Measurements from ENCODE around the gene INO80. TPM values are rescaled to one million over a fixed set of nuclear protein-coding genes. Genes with fewer than 3 reads are reported as not detected.

Gene INO80
- polyA plus RNA-seq, 4 donors: 6.9 to 18.7 (median 11.5) TPM

- peaks cover 0 to 2% (median 0%) of the 10 kb centered on the region in 3 donors for H3K27me3 ChIP-seq (ENCODE audit: control insufficient read depth in 3 of 3, insufficient read depth in 3 of 3, low read length in 3 of 3)
- 16 to 53% (median 48%) methylated on average over 4 of the region's 4 CpGs for WGBS, 3 donors
- H3K9me3 ChIP-seq (ENCODE audit: control insufficient read depth in 2 of 2, insufficient read depth in 1 of 2, low read depth in 1 of 2, low read length in 1 of 2): peaks cover 0 to 14% of the 10 kb centered on the region in 2 donors
- no peaks in the 10 kb centered on the region for H3K36me3 ChIP-seq (ENCODE audit: control insufficient read depth in 3 of 3, insufficient read depth in 2 of 3, low read depth in 1 of 3, low read length in 3 of 3)
- H3K4me3 ChIP-seq (ENCODE audit: low read depth in 1 of 3, low read length in 3 of 3): no peak overlapping the region
- H3K4me1 ChIP-seq (ENCODE audit: control insufficient read depth in 3 of 3, insufficient read depth in 2 of 3, low read depth in 1 of 3, low read length in 2 of 3): no peaks in the 10 kb centered on the region
- FAIRE-seq (no peak), DNase-seq (peak; percentile 15 to 41)
- H3K27ac ChIP-seq (ENCODE audit: low read depth in 1 of 3, low read length in 2 of 3): no peak overlapping the region
Measured at GRCh38 chr15:41125931-41126642, 10.0 kb upstream of the INO80 start.

- Histone ChIP-seq H3K27me3 (ENCODE audit: control insufficient read depth in 3 of 3, insufficient read depth in 3 of 3, low read length in 3 of 3) (peaks cover 0 to 2% (median 0%) of the 10 kb centered on the region in 3 donors), H3K27ac (ENCODE audit: low read depth in 1 of 3, low read length in 2 of 3) (no peak overlapping the region), H3K9me3 (ENCODE audit: control insufficient read depth in 2 of 2, insufficient read depth in 1 of 2, low read depth in 1 of 2, low read length in 1 of 2) (peaks cover 0 to 7% of the 10 kb centered on the region in 2 donors), H3K4me1 (ENCODE audit: control insufficient read depth in 3 of 3, insufficient read depth in 2 of 3, low read depth in 1 of 3, low read length in 2 of 3) (no peaks in the 10 kb centered on the region), H3K4me3 (ENCODE audit: low read depth in 1 of 3, low read length in 3 of 3) (no peak overlapping the region), H3K36me3 (ENCODE audit: control insufficient read depth in 3 of 3, insufficient read depth in 2 of 3, low read depth in 1 of 3, low read length in 3 of 3) (no peaks in the 10 kb centered on the region)
- WGBS, 3 donors: 81 to 96% (median 96%) methylated on average over 1 of the region's 1 CpG
- FAIRE-seq: no peak
- no peak for DNase-seq
Measured at GRCh38 chr15:41125063-41125669, 9.1 kb upstream of the INO80 start.

GRCh38 chr15:41124058-41124457 is 8.0 kb upstream of the INO80 start:
- H3K4me3 ChIP-seq (ENCODE audit: low read depth in 1 of 3, low read length in 3 of 3): no peak overlapping the region
- H3K27ac ChIP-seq (ENCODE audit: low read depth in 1 of 3, low read length in 2 of 3): no peak overlapping the region
- H3K27me3 ChIP-seq (ENCODE audit: control insufficient read depth in 3 of 3, insufficient read depth in 3 of 3, low read length in 3 of 3): no peaks in the 10 kb centered on the region
- WGBS, 3 donors: 93 to 94% (median 94%) methylated on average over 5 of the region's 5 CpGs
- FAIRE-seq (no peak), DNase-seq (no peak)
- no peaks in the 10 kb centered on the region for H3K36me3 ChIP-seq (ENCODE audit: control insufficient read depth in 3 of 3, insufficient read depth in 2 of 3, low read depth in 1 of 3, low read length in 3 of 3)
- H3K4me1 ChIP-seq (ENCODE audit: control insufficient read depth in 3 of 3, insufficient read depth in 2 of 3, low read depth in 1 of 3, low read length in 2 of 3): no peaks in the 10 kb centered on the region
- H3K9me3 ChIP-seq (ENCODE audit: control insufficient read depth in 2 of 2, insufficient read depth in 1 of 2, low read depth in 1 of 2, low read length in 1 of 2): no peaks in the 10 kb centered on the region

GRCh38 chr15:41122849-41123248 is 6.8 kb upstream of the INO80 start:
- FAIRE-seq: no peak
- H3K27me3 ChIP-seq (ENCODE audit: control insufficient read depth in 3 of 3, insufficient read depth in 3 of 3, low read length in 3 of 3): no peaks in the 10 kb centered on the region
- no peaks in the 10 kb centered on the region for H3K36me3 ChIP-seq (ENCODE audit: control insufficient read depth in 3 of 3, insufficient read depth in 2 of 3, low read depth in 1 of 3, low read length in 3 of 3)
- no peak overlapping the region for H3K27ac ChIP-seq (ENCODE audit: low read depth in 1 of 3, low read length in 2 of 3)
- no peak overlapping the region for H3K4me3 ChIP-seq (ENCODE audit: low read depth in 1 of 3, low read length in 3 of 3)
- DNase-seq: no peak
- no peaks in the 10 kb centered on the region for H3K4me1 ChIP-seq (ENCODE audit: control insufficient read depth in 3 of 3, insufficient read depth in 2 of 3, low read depth in 1 of 3, low read length in 2 of 3)
- 66 to 78% (median 68%) methylated on average over 2 of the region's 2 CpGs for WGBS, 3 donors
- no peaks in the 10 kb centered on the region for H3K9me3 ChIP-seq (ENCODE audit: control insufficient read depth in 2 of 2, insufficient read depth in 1 of 2, low read depth in 1 of 2, low read length in 1 of 2)

GRCh38 chr15:41121951-41122350 is 5.9 kb upstream of the INO80 start:
- no peak for FAIRE-seq
- WGBS, 3 donors: 91 to 94% (median 93%) methylated on average over 5 of the region's 5 CpGs

GRCh38 chr15:41116962-41117252 is 827 bp upstream of the INO80 start:
- Histone ChIP-seq H3K36me3 (ENCODE audit: control insufficient read depth in 3 of 3, insufficient read depth in 2 of 3, low read depth in 1 of 3, low read length in 3 of 3) (peaks cover 0 to 9% (median 0%) of the 10 kb centered on the region in 3 donors), H3K9me3 (ENCODE audit: control insufficient read depth in 2 of 2, insufficient read depth in 1 of 2, low read depth in 1 of 2, low read length in 1 of 2) (no peaks in the 10 kb centered on the region), H3K4me1 (ENCODE audit: control insufficient read depth in 3 of 3, insufficient read depth in 2 of 3, low read depth in 1 of 3, low read length in 2 of 3) (peaks cover 0 to 8% (median 2%) of the 10 kb centered on the region in 3 donors), H3K27me3 (ENCODE audit: control insufficient read depth in 3 of 3, insufficient read depth in 3 of 3, low read length in 3 of 3) (no peaks in the 10 kb centered on the region), H3K27ac (ENCODE audit: low read depth in 1 of 3, low read length in 2 of 3) (peak overlapping the region; percentile 82 to 100 (median 97)), H3K4me3 (ENCODE audit: low read depth in 1 of 3, low read length in 3 of 3) (peak overlapping the region; percentile 31 to 83 (median 70))
- no peak for FAIRE-seq
- 68 to 78% (median 73%) methylated on average over 6 of the region's 6 CpGs for WGBS, 3 donors
- DNase-seq: no peak

More at GRCh38 chr15:41121951-41122350, 5.9 kb upstream of the INO80 start:
- Histone ChIP-seq H3K27me3 (ENCODE audit: control insufficient read depth in 3 of 3, insufficient read depth in 3 of 3, low read length in 3 of 3) (no peaks in the 10 kb centered on the region), H3K36me3 (ENCODE audit: control insufficient read depth in 3 of 3, insufficient read depth in 2 of 3, low read depth in 1 of 3, low read length in 3 of 3) (no peaks in the 10 kb centered on the region), H3K4me1 (ENCODE audit: control insufficient read depth in 3 of 3, insufficient read depth in 2 of 3, low read depth in 1 of 3, low read length in 2 of 3) (peaks cover 0 to 2% (median under 1%) of the 10 kb centered on the region in 3 donors), H3K9me3 (ENCODE audit: control insufficient read depth in 2 of 2, insufficient read depth in 1 of 2, low read depth in 1 of 2, low read length in 1 of 2) (no peaks in the 10 kb centered on the region), H3K4me3 (ENCODE audit: low read depth in 1 of 3, low read length in 3 of 3) (no peak overlapping the region), H3K27ac (ENCODE audit: low read depth in 1 of 3, low read length in 2 of 3) (no peak overlapping the region)
- no peak for DNase-seq

- Histone ChIP-seq H3K27ac (ENCODE audit: low read depth in 1 of 3, low read length in 2 of 3) (peak overlapping the region; percentile 82 to 100 (median 97)), H3K9me3 (ENCODE audit: control insufficient read depth in 2 of 2, insufficient read depth in 1 of 2, low read depth in 1 of 2, low read length in 1 of 2) (no peaks in the 10 kb centered on the region), H3K36me3 (ENCODE audit: control insufficient read depth in 3 of 3, insufficient read depth in 2 of 3, low read depth in 1 of 3, low read length in 3 of 3) (peaks cover 0 to 17% (median 0%) of the 10 kb centered on the region in 3 donors), H3K4me1 (ENCODE audit: control insufficient read depth in 3 of 3, insufficient read depth in 2 of 3, low read depth in 1 of 3, low read length in 2 of 3) (peaks cover 0 to 8% (median 2%) of the 10 kb centered on the region in 3 donors), H3K27me3 (ENCODE audit: control insufficient read depth in 3 of 3, insufficient read depth in 3 of 3, low read length in 3 of 3) (no peaks in the 10 kb centered on the region), H3K4me3 (ENCODE audit: low read depth in 1 of 3, low read length in 3 of 3) (peak overlapping the region; percentile 70 to 95 (median 83))
- WGBS, 3 donors: 0 to 1% (median 0%) methylated on average over 29 to 46 of the region's 46 CpGs
- DNase-seq (peak; percentile 58 to 82), FAIRE-seq (no peak)
Measured at GRCh38 chr15:41115652-41116115, 396 bp downstream of the INO80 start.

- Histone ChIP-seq H3K27me3 (ENCODE audit: control insufficient read depth in 3 of 3, insufficient read depth in 3 of 3, low read length in 3 of 3) (no peaks in the 10 kb centered on the region), H3K27ac (ENCODE audit: low read depth in 1 of 3, low read length in 2 of 3) (peak overlapping the region; percentile 82 to 100 (median 97)), H3K36me3 (ENCODE audit: control insufficient read depth in 3 of 3, insufficient read depth in 2 of 3, low read depth in 1 of 3, low read length in 3 of 3) (peaks cover 0 to 20% (median 2%) of the 10 kb centered on the region in 3 donors), H3K4me3 (ENCODE audit: low read depth in 1 of 3, low read length in 3 of 3) (peak overlapping the region; percentile 70 to 95 (median 83)), H3K9me3 (ENCODE audit: control insufficient read depth in 2 of 2, insufficient read depth in 1 of 2, low read depth in 1 of 2, low read length in 1 of 2) (no peaks in the 10 kb centered on the region), H3K4me1 (ENCODE audit: control insufficient read depth in 3 of 3, insufficient read depth in 2 of 3, low read depth in 1 of 3, low read length in 2 of 3) (peaks cover 0 to 8% (median 2%) of the 10 kb centered on the region in 3 donors)
- FAIRE-seq (no peak), DNase-seq (peak in 1 of 2 donors; percentile 9)
- 0% methylated on average over 10 of the region's 10 CpGs for WGBS, 3 donors
Measured at GRCh38 chr15:41115161-41115651, 874 bp downstream of the INO80 start.
